ENCODE data around the gene IGHMBP2. TPM values are rescaled to one million over a fixed set of nuclear protein-coding genes. Genes with fewer than 3 reads are reported as not detected.

IGHMBP2 gene
- total RNA-seq, 4 donors from 2014 or later: 9.7 to 15.3 (median 12.8) TPM

DNA sequence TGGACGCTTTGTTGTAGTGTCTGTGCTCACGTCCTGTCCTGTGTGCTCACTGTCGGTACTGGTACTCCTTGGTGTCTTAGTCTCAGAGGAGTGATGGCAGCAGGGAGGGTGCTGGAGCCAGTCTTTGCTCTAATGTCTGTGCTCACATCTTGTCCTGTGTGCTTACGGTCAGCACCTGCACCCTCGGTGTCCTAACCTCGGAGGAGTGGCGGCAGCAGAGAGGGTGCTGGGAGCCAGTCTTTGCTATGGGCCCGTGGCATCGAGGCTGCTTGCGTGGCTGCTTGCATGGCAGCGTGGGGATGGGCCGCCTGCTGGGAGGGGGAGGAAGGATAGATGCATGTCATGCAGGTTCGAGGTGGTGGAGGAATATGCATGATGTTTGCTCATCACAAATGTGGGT, 12.7 kb downstream of the IGHMBP2 start:
- Histone ChIP-seq H3K9me3 (no peaks in the 10 kb centered on the region), H3K27ac (no peak overlapping the region), H3K36me3 (peaks cover 13 to 100% (median 37%) of the 10 kb centered on the region in 3 donors), H3K4me3 (no peak overlapping the region), H3K27me3 (no peaks in the 10 kb centered on the region), H3K4me1 (no peaks in the 10 kb centered on the region)
- intact Hi-C loops (cut with DNase I): no loop called here
- DNase-seq: no peak
- whole genome bisulfite sequencing, 2 donors: 90 to 91% methylated on average over 6 to 9 of the region's 13 CpGs
- TF ChIP-seq, protein P1, sequence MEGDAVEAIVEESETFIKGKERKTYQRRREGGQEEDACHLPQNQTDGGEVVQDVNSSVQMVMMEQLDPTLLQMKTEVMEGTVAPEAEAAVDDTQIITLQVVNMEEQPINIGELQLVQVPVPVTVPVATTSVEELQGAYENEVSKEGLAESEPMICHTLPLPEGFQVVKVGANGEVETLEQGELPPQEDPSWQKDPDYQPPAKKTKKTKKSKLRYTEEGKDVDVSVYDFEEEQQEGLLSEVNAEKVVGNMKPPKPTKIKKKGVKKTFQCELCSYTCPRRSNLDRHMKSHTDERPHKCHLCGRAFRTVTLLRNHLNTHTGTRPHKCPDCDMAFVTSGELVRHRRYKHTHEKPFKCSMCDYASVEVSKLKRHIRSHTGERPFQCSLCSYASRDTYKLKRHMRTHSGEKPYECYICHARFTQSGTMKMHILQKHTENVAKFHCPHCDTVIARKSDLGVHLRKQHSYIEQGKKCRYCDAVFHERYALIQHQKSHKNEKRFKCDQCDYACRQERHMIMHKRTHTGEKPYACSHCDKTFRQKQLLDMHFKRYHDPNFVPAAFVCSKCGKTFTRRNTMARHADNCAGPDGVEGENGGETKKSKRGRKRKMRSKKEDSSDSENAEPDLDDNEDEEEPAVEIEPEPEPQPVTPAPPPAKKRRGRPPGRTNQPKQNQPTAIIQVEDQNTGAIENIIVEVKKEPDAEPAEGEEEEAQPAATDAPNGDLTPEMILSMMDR (IDR thresholded peaks at IDR 0.05): no peak
- TF ChIP-seq POLR2A (IDR thresholded peaks at IDR 0.05): no peak

DNA sequence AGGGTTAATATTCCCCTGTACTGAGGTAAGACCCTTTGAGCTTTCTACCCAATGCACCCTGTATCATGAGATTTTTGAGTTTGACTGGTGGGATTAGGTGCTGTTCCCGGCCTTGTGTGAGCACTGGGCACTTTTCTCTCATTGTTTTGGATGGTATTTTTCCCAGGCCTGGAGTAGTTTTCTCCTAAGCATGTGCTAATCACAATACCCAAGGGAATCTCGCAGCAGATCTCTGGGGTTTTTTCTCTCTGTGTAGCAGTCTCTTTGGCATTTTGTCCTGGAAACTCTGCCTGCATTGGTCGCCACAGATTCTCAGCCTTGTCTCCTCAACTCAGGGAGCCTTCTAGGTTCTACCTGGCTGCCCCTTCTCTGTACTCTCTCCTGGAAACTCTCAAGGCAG, 19.9 kb downstream of the IGHMBP2 start:
- Histone ChIP-seq H3K27me3 (no peaks in the 10 kb centered on the region), H3K4me1 (peaks cover 0 to 15% (median 3%) of the 10 kb centered on the region in 3 donors), H3K9me3 (peaks cover 7 to 23% (median 18%) of the 10 kb centered on the region in 3 donors), H3K36me3 (peaks cover 8 to 100% (median 8%) of the 10 kb centered on the region in 3 donors), H3K4me3 (no peak overlapping the region), H3K27ac (peak overlapping the region in 3 of 4 donors; percentile 34 to 57 (median 51))
- no peak for TF ChIP-seq POLR2A (IDR thresholded peaks at IDR 0.05)
- TF ChIP-seq, protein P1 (IDR thresholded peaks at IDR 0.05): no peak
- DNase-seq: no peak
- intact Hi-C loops (cut with DNase I): no loop called here
- whole genome bisulfite sequencing, 2 donors: 75 to 87% methylated on average over 3 of the region's 3 CpGs

DNA sequence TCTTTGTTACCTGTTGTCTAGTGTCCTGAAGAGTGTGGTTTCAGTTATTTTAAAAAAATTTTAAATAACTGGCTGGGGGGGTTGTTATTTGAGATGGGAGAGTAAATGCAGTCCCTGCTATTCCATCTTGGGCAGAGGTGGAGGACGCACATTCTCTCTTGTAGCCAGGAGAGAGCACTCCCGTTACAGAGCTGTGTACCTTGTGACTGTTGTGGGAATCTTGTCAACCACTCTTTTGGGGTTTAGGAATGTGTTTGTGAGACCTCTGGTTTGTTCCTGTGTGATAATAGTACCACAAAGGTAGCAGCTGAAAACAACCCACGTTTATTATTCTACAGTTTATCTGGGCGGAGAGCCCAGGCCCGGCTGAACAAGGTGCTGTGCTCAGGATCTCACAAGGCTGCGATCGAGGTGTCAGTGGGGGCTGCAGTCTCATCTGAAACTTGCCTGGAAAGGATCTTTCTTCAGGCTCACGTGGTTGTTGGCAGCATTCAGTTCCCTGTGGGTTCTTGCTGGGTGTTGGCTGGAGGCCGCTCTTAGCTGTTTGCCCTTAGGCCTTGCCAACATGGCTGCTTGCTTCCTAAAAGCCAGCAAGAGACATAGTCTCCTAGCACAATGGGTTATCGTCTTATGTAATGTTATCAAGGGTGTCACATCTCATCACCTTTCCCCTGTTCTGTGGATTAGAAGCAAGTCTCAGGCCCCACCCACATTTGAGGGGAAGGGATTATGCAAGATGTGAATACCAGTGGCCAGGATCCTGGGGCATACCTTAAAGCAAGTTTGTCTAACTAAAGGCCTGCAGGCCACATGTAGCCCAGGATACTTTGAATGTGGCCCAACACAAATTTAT, 20.6 kb downstream of the IGHMBP2 start:
- WGBS, 2 donors: 94 to 98% methylated on average over 5 to 10 of the region's 10 CpGs
- no peak for DNase-seq
- peaks cover 12 to 100% (median 12%) of the 10 kb centered on the region in 3 donors for H3K36me3 ChIP-seq
- no peaks in the 10 kb centered on the region for H3K27me3 ChIP-seq
- TF ChIP-seq, protein P1 (IDR thresholded peaks at IDR 0.05): no peak
- TF ChIP-seq POLR2A (IDR thresholded peaks at IDR 0.05): no peak
- H3K4me1 ChIP-seq: peaks cover 0 to 15% (median 3%) of the 10 kb centered on the region in 3 donors
- no peak overlapping the region for H3K4me3 ChIP-seq
- intact Hi-C loops (cut with DNase I): no loop called here
- peaks cover 7 to 23% (median 18%) of the 10 kb centered on the region in 3 donors for H3K9me3 ChIP-seq
- H3K27ac ChIP-seq: peak overlapping the region in 3 of 4 donors; percentile 51 to 73 (median 57)

DNA sequence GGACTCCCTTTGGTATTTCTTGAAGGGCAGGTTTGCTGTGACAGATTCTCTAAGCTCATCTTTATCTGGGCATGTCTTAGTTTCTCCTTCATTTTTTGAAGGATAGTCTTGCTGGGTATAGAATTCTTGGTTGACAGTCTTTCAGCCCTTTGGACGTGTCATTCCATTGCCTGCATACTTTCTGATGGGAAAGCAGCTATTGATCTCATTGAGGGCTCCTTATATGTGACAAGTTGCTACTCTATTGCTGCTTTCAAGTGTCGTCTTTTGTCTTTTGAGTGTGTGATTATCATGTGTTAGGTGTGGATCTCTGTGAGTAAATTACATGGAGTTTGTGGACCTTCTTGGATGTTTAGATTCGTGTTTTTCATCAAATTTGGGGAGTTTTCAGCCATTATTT, 21.9 kb downstream of the IGHMBP2 start:
- intact Hi-C loops (cut with DNase I): no loop called here
- Histone ChIP-seq H3K27ac (no peak overlapping the region), H3K36me3 (peaks cover 16 to 100% (median 25%) of the 10 kb centered on the region in 3 donors), H3K27me3 (no peaks in the 10 kb centered on the region), H3K4me1 (peaks cover 0 to 15% (median 3%) of the 10 kb centered on the region in 3 donors), H3K9me3 (peaks cover 7 to 23% (median 18%) of the 10 kb centered on the region in 3 donors), H3K4me3 (no peak overlapping the region)
- TF ChIP-seq, protein P1 (IDR thresholded peaks at IDR 0.05): no peak
- no peak for TF ChIP-seq POLR2A (IDR thresholded peaks at IDR 0.05)
- no peak for DNase-seq
- 89 to 93% methylated on average over 3 of the region's 3 CpGs for WGBS, 2 donors

Data from esophagus squamous epithelium (tissue), 5 donors.